HL-60 (cell line): ENCODE measurements around the gene ZNF800.

ENCODE experiments used
- CTCF ChIP-seq: IDR thresholded peaks from one replicate; pipeline ENCODE4 v1.5.1; 2011; ENCODE audit warnings: low read length, control low read depth, inconsistent platforms; ENCODE audit not compliant: insufficient read depth
- GABPA ChIP-seq: IDR thresholded peaks from 2 replicates; pipeline ENCODE4 v1.6.1; 2012; ENCODE audit warnings: low read depth
- POLR2AphosphoS5 ChIP-seq: IDR thresholded peaks from 2 replicates; pipeline ENCODE4 v1.6.1; 2012; ENCODE audit warnings: low read depth
- REST ChIP-seq: IDR thresholded peaks from 2 replicates; pipeline ENCODE4 v1.6.1; 2012; ENCODE audit warnings: low read depth; ENCODE audit not compliant: insufficient replicate concordance
- SPI1 ChIP-seq: IDR thresholded peaks from 2 replicates; pipeline ENCODE4 v1.6.1; 2012; ENCODE audit warnings: low read depth, mild to moderate bottlenecking, borderline replicate concordance

- TF ChIP-seq POLR2AphosphoS5: no peak
- no peak for TF ChIP-seq CTCF
- no peak for TF ChIP-seq REST
- no peak for TF ChIP-seq GABPA
- TF ChIP-seq SPI1: no peak
Observed at GRCh38 chr7:127361736-127362135, 30.8 kb downstream of the ZNF800 start.
